Measurements from ENCODE around the gene ATG4B. TPM values are rescaled to one million over a fixed set of nuclear protein-coding genes. Genes with fewer than 3 reads are reported as not detected.

The ATG4B gene
- polyA plus RNA-seq, 1 experiment: 122 TPM

GRCh38 chr2:241668354-241668753, 30.9 kb downstream of the ATG4B start:
- DNase-seq (ENCODE audit: low read depth): no peak
- Histone ChIP-seq H3K27me3 (ENCODE audit: control insufficient read depth, insufficient read depth, low read length) (no peaks in the 10 kb centered on the region), H3K4me3 (ENCODE audit: low read depth, low read length) (no peak overlapping the region), H3K36me3 (ENCODE audit: control insufficient read depth, insufficient read depth, low read length) (peaks cover 35% of the 10 kb centered on the region)
- no peak for TF ChIP-seq CTCF (IDR thresholded peaks at IDR 0.05; ENCODE audit: insufficient read depth, low read depth, low read length)
- POLR2A ChIA-PET: no interaction called here
- CTCF ChIA-PET: interaction anchor here (1.3 kb wide), 1 partner anchor 10 kb away, joined by 5 read pairs; no protein-coding TSS in a partner anchor

- CTCF ChIA-PET: interaction anchor here (1.3 kb wide), 1 partner anchor 9 kb away, joined by 5 read pairs; no protein-coding TSS in a partner anchor
- POLR2A ChIA-PET: no interaction called here
- no peaks in the 10 kb centered on the region for H3K27me3 ChIP-seq (ENCODE audit: control insufficient read depth, insufficient read depth, low read length)
- no peak for TF ChIP-seq CTCF (IDR thresholded peaks at IDR 0.05; ENCODE audit: insufficient read depth, low read depth, low read length)
- H3K4me3 ChIP-seq (ENCODE audit: low read depth, low read length): no peak overlapping the region
- peaks cover 35% of the 10 kb centered on the region for H3K36me3 ChIP-seq (ENCODE audit: control insufficient read depth, insufficient read depth, low read length)
- no peak for DNase-seq (ENCODE audit: low read depth)
Measured at GRCh38 chr2:241668839-241669238, 31.3 kb downstream of the ATG4B start.

- H3K36me3 ChIP-seq (ENCODE audit: control insufficient read depth, insufficient read depth, low read length): peaks cover 37% of the 10 kb centered on the region
- no peaks in the 10 kb centered on the region for H3K27me3 ChIP-seq (ENCODE audit: control insufficient read depth, insufficient read depth, low read length)
- ChIA-PET CTCF (interaction anchor here (0.8 to 2.1 kb wide), 5 partner anchors 11 to 198 kb away, joined by 3 to 6 read pairs (median 3); partner anchors contain the start of gene ING5), POLR2A (no interaction called here)
- no peak overlapping the region for H3K4me3 ChIP-seq (ENCODE audit: low read depth, low read length)
- TF ChIP-seq CTCF (IDR thresholded peaks at IDR 0.05; ENCODE audit: insufficient read depth, low read depth, low read length): no peak
- DNase-seq (ENCODE audit: low read depth): no peak
Measured at GRCh38 chr2:241670333-241671110, 33.0 kb downstream of the ATG4B start.

- CTCF ChIA-PET: interaction anchor here (0.8 to 2.1 kb wide), 4 partner anchors 12 to 197 kb away, joined by 3 to 6 read pairs (median 3); partner anchors contain the start of gene ING5
- no peak for TF ChIP-seq CTCF (IDR thresholded peaks at IDR 0.05; ENCODE audit: insufficient read depth, low read depth, low read length)
- Histone ChIP-seq H3K4me3 (ENCODE audit: low read depth, low read length) (no peak overlapping the region), H3K27me3 (ENCODE audit: control insufficient read depth, insufficient read depth, low read length) (no peaks in the 10 kb centered on the region), H3K36me3 (ENCODE audit: control insufficient read depth, insufficient read depth, low read length) (peaks cover 38% of the 10 kb centered on the region)
- POLR2A ChIA-PET: no interaction called here
- DNase-seq (ENCODE audit: low read depth): no peak
Measured at GRCh38 chr2:241671457-241672240, 34.2 kb downstream of the ATG4B start.
